Natural killer cell (primary cell): ENCODE data around the gene PJVK. TPM values are rescaled to one million over a fixed set of nuclear protein-coding genes. Genes with fewer than 3 reads are reported as not detected.
A peak's percentile ranks its signal among the peaks of the same experiment; 100 is the strongest.

Experiments
- ATAC-seq, 3 donors: fragments of 150-1000 bp in 2 of 3; fragments of 200-7000 bp in 1 of 3; cut with Tn5 transposase; 1 replicate in 1 of 3; 2 replicates in 2 of 3; pipeline ENCODE4 v1.10.0; 2021; ENCODE audit warnings: mild to moderate bottlenecking in 2 of 3, moderate library complexity in 2 of 3
- DNase-seq, 2 donors: peaks; one replicate each; pipeline versions ENCODE4 v3.0.0 to v3.0.0-alpha.2; 2013 to 2021; ENCODE audit warnings: mixed read lengths in 1 of 2
- H3K27ac ChIP-seq: one replicate; pipeline ENCODE4 v1.5.1; 2013; ENCODE audit warnings: mild to moderate bottlenecking, low read length
- H3K27me3 ChIP-seq: one replicate; pipeline ENCODE4 v1.6.1; 2013; ENCODE audit warnings: low read length; ENCODE audit not compliant: control insufficient read depth, insufficient read depth
- H3K36me3 ChIP-seq: one replicate; pipeline ENCODE4 v1.6.1; 2013; ENCODE audit warnings: low read length; ENCODE audit not compliant: control insufficient read depth, insufficient read depth
- H3K4me1 ChIP-seq: one replicate; pipeline ENCODE4 v1.6.1; 2013; ENCODE audit warnings: low read length; ENCODE audit not compliant: control insufficient read depth, insufficient read depth
- H3K4me3 ChIP-seq: one replicate; pipeline ENCODE4 v1.5.1; 2013; ENCODE audit warnings: low read length
- H3K9me3 ChIP-seq: one replicate; pipeline ENCODE4 v1.6.1; 2013; ENCODE audit warnings: low read length; ENCODE audit not compliant: control insufficient read depth, insufficient read depth
- H3K27ac Mint-ChIP-seq, 2 donors: one replicate each; pipeline ENCODE4 v1.8.0; 2022; ENCODE audit warnings: mild to moderate bottlenecking in 2 of 2, mixed read lengths in 2 of 2, moderate library complexity in 1 of 2
- H3K27me3 Mint-ChIP-seq, 2 donors: one replicate each; pipeline ENCODE4 v1.8.0; 2022; ENCODE audit warnings: low read depth in 2 of 2, mixed read lengths in 2 of 2
- H3K36me3 Mint-ChIP-seq: one replicate; pipeline ENCODE4 v1.8.0; 2022; ENCODE audit warnings: mixed read lengths
- H3K4me1 Mint-ChIP-seq, 2 donors: one replicate each; pipeline ENCODE4 v1.8.0; 2022; ENCODE audit warnings: mixed read lengths in 2 of 2
- H3K4me3 Mint-ChIP-seq: one replicate; pipeline ENCODE4 v1.8.0; 2022; ENCODE audit warnings: mild to moderate bottlenecking, moderate library complexity, mixed read lengths
- H3K9me3 Mint-ChIP-seq, 2 donors: one replicate each; pipeline ENCODE4 v1.8.0; 2022; ENCODE audit warnings: mixed read lengths in 2 of 2
- CTCF ChIP-seq: fragments of 200-600 bp; IDR thresholded peaks from one replicate; pipeline ENCODE4 v1.8.0; 2022; ENCODE audit warnings: antibody characterized with exemption
- WGBS: methylation state at CpG from one replicate; pipeline ENCODE4 v1.1.7; 2013; ENCODE audit warnings: missing lambda C conversion rate; ENCODE audit not compliant: insufficient coverage; 5-methylcytosine and 5-hydroxymethylcytosine counted together
- intact Hi-C: fragments of 100-400 bp; cut with micrococcal nuclease; formaldehyde crosslinking; loops from one replicate; pipeline ENCODE4 v1.14.2; 2022
- total RNA-seq, 4 donors: library from RNA; stranded (reverse); fragments of 120-200 nt in 1 of 4; gene quantifications; one replicate each; pipeline versions ENCODE4 v1.2.3 to v1.2.4, GENCODE V29; 2013 to 2022

Gene PJVK
- total RNA-seq, 3 donors from 2014 or later (not counting 1 experiment from before 2014, with no cell fraction given): 1.3 to 2.7 (median 2.5) TPM

- Mint-ChIP-seq H3K4me3 (no peak overlapping the region), H3K36me3 (peaks cover 26% of the 10 kb centered on the region), H3K27me3 (no peaks in the 10 kb centered on the region), H3K4me1 (peaks cover 0 to 2% of the 10 kb centered on the region in 2 donors), H3K27ac (no peak overlapping the region), H3K9me3 (no peaks in the 10 kb centered on the region)
- Histone ChIP-seq H3K27ac (no peak overlapping the region), H3K9me3 (no peaks in the 10 kb centered on the region), H3K4me1 (no peaks in the 10 kb centered on the region), H3K27me3 (no peaks in the 10 kb centered on the region), H3K36me3 (peaks cover 82% of the 10 kb centered on the region), H3K4me3 (no peak overlapping the region)
- DNase-seq (no peak), ATAC-seq (no peak)
- no peak for TF ChIP-seq CTCF
- intact Hi-C loops: no loop called here
- no CpG with 5 or more reads among the region's 4 CpGs for WGBS
Measured at GRCh38 chr2:178502751-178503150, 51.6 kb downstream of the PJVK start.

DNA sequence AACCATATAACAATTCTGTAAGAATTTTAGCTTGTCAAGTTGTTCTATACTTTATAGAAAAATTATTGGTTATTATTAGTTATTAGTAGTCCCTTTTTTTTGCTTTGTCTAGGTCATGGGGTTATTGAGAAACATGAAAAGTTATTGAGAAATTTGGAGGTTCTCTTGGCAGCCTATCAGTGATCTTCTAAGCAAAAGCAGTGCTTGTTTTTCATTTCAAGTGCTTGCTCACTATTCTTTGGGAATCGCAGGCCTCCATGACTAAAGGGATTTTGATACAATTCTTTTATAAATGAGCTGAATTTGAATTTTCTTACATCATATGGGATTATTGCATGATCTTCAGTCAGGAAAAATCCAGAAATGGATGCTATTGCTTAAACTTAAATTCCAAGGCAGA lies 54.9 kb downstream of the PJVK start:
- no peaks in the 10 kb centered on the region for H3K9me3 Mint-ChIP-seq
- DNase-seq: no peak
- H3K4me1 Mint-ChIP-seq: peaks cover 0 to 5% of the 10 kb centered on the region in 2 donors
- no peaks in the 10 kb centered on the region for H3K27me3 ChIP-seq
- H3K36me3 Mint-ChIP-seq: peaks cover 18% of the 10 kb centered on the region
- H3K4me1 ChIP-seq: no peaks in the 10 kb centered on the region
- WGBS: 100% methylated on average over 1 of the region's 1 CpG
- H3K9me3 ChIP-seq: no peaks in the 10 kb centered on the region
- no peak for TF ChIP-seq CTCF
- H3K36me3 ChIP-seq: peaks cover 53% of the 10 kb centered on the region
- no peak overlapping the region for H3K27ac ChIP-seq
- H3K4me3 Mint-ChIP-seq: no peak overlapping the region
- H3K27ac Mint-ChIP-seq: peak overlapping the region in 1 of 2 donors; percentile 22
- no peak overlapping the region for H3K4me3 ChIP-seq
- H3K27me3 Mint-ChIP-seq: no peaks in the 10 kb centered on the region
- intact Hi-C loops: no loop called here
- ATAC-seq: no peak

DNA sequence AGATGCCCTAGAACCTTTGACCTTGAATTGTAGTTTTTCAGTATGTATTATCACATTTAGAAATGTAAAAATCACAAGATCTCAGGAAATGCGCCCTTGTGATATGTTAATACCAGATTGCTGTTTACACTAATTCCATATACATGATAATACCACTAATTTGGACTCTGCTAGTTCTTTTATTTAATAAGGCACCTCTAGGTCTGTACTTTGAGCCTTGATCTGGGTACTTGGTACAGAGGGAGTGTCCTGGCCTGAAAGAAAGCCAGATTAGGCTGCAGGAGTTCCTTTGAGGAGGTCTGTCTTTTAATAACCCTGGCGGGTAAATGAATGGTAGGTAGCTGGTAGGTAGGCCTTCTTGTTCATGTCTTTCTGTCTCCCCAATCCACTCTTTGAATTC lies 55.3 kb downstream of the PJVK start:
- WGBS: 100% methylated on average over 1 of the region's 2 CpGs
- intact Hi-C loops: no loop called here
- peaks cover 49% of the 10 kb centered on the region for H3K36me3 ChIP-seq

More for the DNA sequence above, 55.3 kb downstream of the PJVK start:
- Mint-ChIP-seq H3K27ac (peak overlapping the region; percentile 22 to 60), H3K4me1 (peaks cover 0 to 5% of the 10 kb centered on the region in 2 donors), H3K4me3 (no peak overlapping the region), H3K27me3 (no peaks in the 10 kb centered on the region), H3K36me3 (peaks cover 14% of the 10 kb centered on the region), H3K9me3 (no peaks in the 10 kb centered on the region)
- TF ChIP-seq CTCF: no peak
- Histone ChIP-seq H3K4me1 (no peaks in the 10 kb centered on the region), H3K27ac (no peak overlapping the region), H3K4me3 (no peak overlapping the region), H3K9me3 (no peaks in the 10 kb centered on the region), H3K27me3 (no peaks in the 10 kb centered on the region)
- ATAC-seq (no peak), DNase-seq (no peak)
